Transverse colon (tissue), 4 donors: ENCODE data around the gene GPBP1. TPM values are rescaled to one million over a fixed set of nuclear protein-coding genes. Genes with fewer than 3 reads are reported as not detected.

Experiments
- DNase-seq: peaks from one replicate; pipeline ENCODE4 v3.0.0-alpha.2; 2019
- H3K27ac ChIP-seq, 4 donors: fragments of 200-600 bp; sonication (generic); 2 replicates each; pipeline ENCODE4 v1.5.1; 2016 to 2018; ENCODE audit warnings: inconsistent platforms in 4 of 4
- H3K27me3 ChIP-seq: fragments of 200-600 bp; sonication (generic); 2 replicates; pipeline ENCODE4 v1.5.1; 2017; ENCODE audit warnings: inconsistent platforms
- H3K36me3 ChIP-seq, 4 donors: fragments of 200-600 bp; sonication (generic); 2 replicates each; pipeline ENCODE4 v1.5.1; 2017 to 2019; ENCODE audit warnings: inconsistent platforms in 4 of 4
- H3K4me1 ChIP-seq, 4 donors: fragments of 200-600 bp; sonication (generic); 2 replicates each; pipeline ENCODE4 v1.5.1; 2017 to 2020; ENCODE audit warnings: inconsistent platforms in 4 of 4
- H3K4me3 ChIP-seq, 4 donors: fragments of 200-600 bp; sonication (generic); 1 replicate in 1 of 4; 2 replicates in 3 of 4; pipeline versions ENCODE4 v1.5.1 to v1.6.1; 2017 to 2019; ENCODE audit warnings: inconsistent platforms in 4 of 4
- H3K9me3 ChIP-seq, 2 donors: fragments of 200-600 bp; sonication (generic); 2 replicates each; pipeline ENCODE4 v1.5.1; 2017 to 2019; ENCODE audit warnings: inconsistent platforms in 2 of 2
- EP300 ChIP-seq: sonication (generic); formaldehyde crosslinking; IDR thresholded peaks from one replicate; pipeline ENCODE4 v1.6.1; 2017; ENCODE audit warnings: antibody characterized with exemption, low read depth
- POLR2A ChIP-seq: fragments of 450-650 bp; IDR thresholded peaks from one replicate; pipeline ENCODE4 v1.6.1; 2016; ENCODE audit warnings: antibody characterized with exemption, mild to moderate bottlenecking, moderate library complexity
- POLR2AphosphoS5 ChIP-seq, 3 donors: sonication (generic); formaldehyde crosslinking; IDR thresholded peaks; one replicate each; pipeline ENCODE4 v1.6.1; 2016; ENCODE audit warnings: antibody characterized with exemption in 3 of 3
- WGBS, 2 donors: methylation state at CpG; one replicate each; pipeline ENCODE4 v1.1.5; 2018; ENCODE audit warnings: low coverage in 1 of 2; 5-methylcytosine and 5-hydroxymethylcytosine counted together
- in situ Hi-C, 4 donors: fragments of 200-750 bp; cut with MboI; loops; one replicate each; pipeline versions ENCODE4 v1.15.0 to v1.15.1; 2017; ENCODE audit warnings: low sequenced_read_pairs in 3 of 4, low pct_ligation_motif_present in 1 of 4, low pct_unique_long_range_greater_than_20kb in 1 of 4
- intact Hi-C: fragments of 100-400 bp; cut with DNase I; formaldehyde crosslinking; loops from one replicate; pipeline ENCODE4 v1.15.1; 2023; ENCODE audit warnings: low total_unique reads
- small RNA-seq, 4 donors: library from RNA; depleted of rRNA; stranded (forward); fragments of <200 nt; gene quantifications; one replicate each; pipeline ENCODE3, GENCODE V24; 2016
- total RNA-seq, 4 donors: library from RNA; depleted of rRNA; stranded (reverse); fragments of >200 nt; gene quantifications; one replicate each; pipeline ENCODE4 v1.1.0, GENCODE V29; 2016
- TF ChIP-seq, protein P1 (sequence below), 5 experiments: fragments of 200-600 bp in 3 of 5; fragments of 450-650 bp in 2 of 5; sonication (generic) in 3 of 5; IDR thresholded peaks; 1 replicate in 2 of 5; 2 replicates in 3 of 5; pipeline ENCODE4 v1.5.1; 2016 to 2017; ENCODE audit warnings: antibody characterized with exemption in 5 of 5, inconsistent platforms in 3 of 5, mild to moderate bottlenecking in 2 of 5, moderate library complexity in 1 of 5

Gene GPBP1
- total RNA-seq, 4 donors from 2014 or later = 36.7 to 95.1 (median 75.6) TPM

DNA sequence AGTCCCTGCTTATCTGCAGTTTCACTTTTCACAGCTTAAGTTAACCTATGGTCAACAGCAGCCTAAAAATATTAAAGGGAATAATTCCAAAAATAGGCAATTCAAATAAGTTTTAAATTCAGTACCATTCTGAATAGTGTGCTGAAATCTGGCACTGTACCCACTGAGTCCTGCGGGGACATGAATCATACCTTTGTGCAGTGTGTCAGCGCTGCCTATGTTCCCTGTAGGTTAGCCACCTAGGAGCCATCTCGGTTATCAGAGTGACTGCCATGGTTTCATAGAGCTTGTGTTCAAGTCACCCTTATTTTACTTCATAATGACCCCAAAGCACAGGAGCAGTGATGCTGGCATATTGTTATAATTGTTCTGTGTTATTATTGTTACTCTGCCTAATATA, 139.9 kb downstream of the GPBP1 start:
- Histone ChIP-seq H3K27me3 (no peaks in the 10 kb centered on the region), H3K36me3 (no peaks in the 10 kb centered on the region), H3K9me3 (no peaks in the 10 kb centered on the region), H3K4me3 (no peak overlapping the region), H3K27ac (no peak overlapping the region), H3K4me1 (no peaks in the 10 kb centered on the region)
- WGBS, 2 donors = 92% methylated on average over 3 of the region's 3 CpGs; no CpG with 5 or more reads in 1 of the 2 donors
- in situ Hi-C loops = loop anchor here in 1 of 4 donors (25.0 kb wide), 1 partner anchor 474 kb away; no protein-coding TSS in a partner anchor
- intact Hi-C loops = no loop called here
- DNase-seq = no peak
- TF ChIP-seq EP300 (no peak), POLR2A (no peak), POLR2AphosphoS5 (IDR thresholded peaks at IDR 0.05) (no peak)
- TF ChIP-seq, protein P1, sequence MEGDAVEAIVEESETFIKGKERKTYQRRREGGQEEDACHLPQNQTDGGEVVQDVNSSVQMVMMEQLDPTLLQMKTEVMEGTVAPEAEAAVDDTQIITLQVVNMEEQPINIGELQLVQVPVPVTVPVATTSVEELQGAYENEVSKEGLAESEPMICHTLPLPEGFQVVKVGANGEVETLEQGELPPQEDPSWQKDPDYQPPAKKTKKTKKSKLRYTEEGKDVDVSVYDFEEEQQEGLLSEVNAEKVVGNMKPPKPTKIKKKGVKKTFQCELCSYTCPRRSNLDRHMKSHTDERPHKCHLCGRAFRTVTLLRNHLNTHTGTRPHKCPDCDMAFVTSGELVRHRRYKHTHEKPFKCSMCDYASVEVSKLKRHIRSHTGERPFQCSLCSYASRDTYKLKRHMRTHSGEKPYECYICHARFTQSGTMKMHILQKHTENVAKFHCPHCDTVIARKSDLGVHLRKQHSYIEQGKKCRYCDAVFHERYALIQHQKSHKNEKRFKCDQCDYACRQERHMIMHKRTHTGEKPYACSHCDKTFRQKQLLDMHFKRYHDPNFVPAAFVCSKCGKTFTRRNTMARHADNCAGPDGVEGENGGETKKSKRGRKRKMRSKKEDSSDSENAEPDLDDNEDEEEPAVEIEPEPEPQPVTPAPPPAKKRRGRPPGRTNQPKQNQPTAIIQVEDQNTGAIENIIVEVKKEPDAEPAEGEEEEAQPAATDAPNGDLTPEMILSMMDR (IDR thresholded peaks at IDR 0.05) = no peak

Small RNA genes within 50 kb of the gene (small RNA-seq; reads per million reads assigned to genes)
- 0 reads per million in 4 donors for gene RF00019

Other genes with a start within 250 kb of the GPBP1 start
- 100 to 1,000 TPM in 1 of 4 donors, 10 to 100 TPM in 2, 1 to 10 TPM in 1; 8.8 to 111 (median 60.8) TPM for gene MIER3, start 221.9 kb upstream of the GPBP1 start, total RNA-seq